ENCODE data around the gene FIZ1. TPM values are rescaled to one million over a fixed set of nuclear protein-coding genes. Genes with fewer than 3 reads are reported as not detected.
A peak's percentile ranks its signal among the peaks of the same experiment; 100 is the strongest.

Gene FIZ1
- total RNA-seq, 1 donor from 2014 or later, result 8.4 TPM

DNA sequence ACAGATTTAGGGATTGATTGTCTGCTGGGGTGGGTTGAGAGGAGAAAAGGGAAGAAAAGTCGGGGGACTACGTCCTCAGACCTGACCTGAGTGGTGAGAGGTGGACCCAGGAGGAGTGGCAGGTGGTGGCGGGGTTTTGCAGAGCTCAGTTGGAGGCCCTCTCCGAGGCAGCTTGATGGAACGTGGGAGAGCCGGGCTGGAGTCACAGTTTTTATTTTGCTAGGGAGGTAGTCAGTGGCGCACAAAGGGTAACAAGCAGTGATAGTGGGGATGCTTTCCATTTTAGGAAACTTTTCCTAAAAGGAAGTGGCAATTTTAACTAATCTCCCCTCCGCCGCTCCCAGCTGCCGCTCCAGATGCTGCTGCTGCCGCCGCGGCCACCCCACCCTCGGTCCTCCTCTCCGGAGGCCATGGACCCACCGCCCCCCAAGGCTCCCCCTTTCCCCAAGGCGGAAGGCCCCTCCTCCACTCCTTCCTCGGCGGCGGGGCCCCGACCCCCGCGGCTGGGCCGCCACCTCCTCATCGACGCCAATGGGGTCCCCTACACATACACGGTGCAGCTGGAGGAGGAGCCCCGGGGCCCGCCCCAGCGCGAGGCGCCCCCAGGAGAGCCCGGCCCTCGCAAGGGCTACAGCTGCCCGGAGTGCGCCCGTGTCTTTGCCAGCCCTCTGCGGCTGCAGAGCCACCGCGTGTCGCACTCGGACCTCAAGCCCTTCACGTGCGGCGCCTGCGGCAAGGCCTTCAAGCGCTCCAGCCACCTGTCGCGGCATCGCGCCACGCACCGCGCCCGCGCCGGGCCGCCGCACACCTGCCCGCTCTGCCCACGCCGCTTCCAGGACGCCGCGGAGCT is 43.1 kb upstream of the FIZ1 start:
- TF ChIP-seq, protein P1, sequence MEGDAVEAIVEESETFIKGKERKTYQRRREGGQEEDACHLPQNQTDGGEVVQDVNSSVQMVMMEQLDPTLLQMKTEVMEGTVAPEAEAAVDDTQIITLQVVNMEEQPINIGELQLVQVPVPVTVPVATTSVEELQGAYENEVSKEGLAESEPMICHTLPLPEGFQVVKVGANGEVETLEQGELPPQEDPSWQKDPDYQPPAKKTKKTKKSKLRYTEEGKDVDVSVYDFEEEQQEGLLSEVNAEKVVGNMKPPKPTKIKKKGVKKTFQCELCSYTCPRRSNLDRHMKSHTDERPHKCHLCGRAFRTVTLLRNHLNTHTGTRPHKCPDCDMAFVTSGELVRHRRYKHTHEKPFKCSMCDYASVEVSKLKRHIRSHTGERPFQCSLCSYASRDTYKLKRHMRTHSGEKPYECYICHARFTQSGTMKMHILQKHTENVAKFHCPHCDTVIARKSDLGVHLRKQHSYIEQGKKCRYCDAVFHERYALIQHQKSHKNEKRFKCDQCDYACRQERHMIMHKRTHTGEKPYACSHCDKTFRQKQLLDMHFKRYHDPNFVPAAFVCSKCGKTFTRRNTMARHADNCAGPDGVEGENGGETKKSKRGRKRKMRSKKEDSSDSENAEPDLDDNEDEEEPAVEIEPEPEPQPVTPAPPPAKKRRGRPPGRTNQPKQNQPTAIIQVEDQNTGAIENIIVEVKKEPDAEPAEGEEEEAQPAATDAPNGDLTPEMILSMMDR (IDR thresholded peaks at IDR 0.05; ENCODE audit: insufficient read depth, low read length, poor library complexity, severe bottlenecking), result no peak
- Histone ChIP-seq H3K36me3 (ENCODE audit: control insufficient read depth, insufficient read depth, low read length) (peaks cover 4% of the 10 kb centered on the region), H3K4me3 (ENCODE audit: low read depth, low read length) (peak overlapping the region; percentile 68), H3K27me3 (ENCODE audit: control insufficient read depth, insufficient read depth, low read length) (no peaks in the 10 kb centered on the region)
- DNase-seq (ENCODE audit: low read depth), result no peak

DNA sequence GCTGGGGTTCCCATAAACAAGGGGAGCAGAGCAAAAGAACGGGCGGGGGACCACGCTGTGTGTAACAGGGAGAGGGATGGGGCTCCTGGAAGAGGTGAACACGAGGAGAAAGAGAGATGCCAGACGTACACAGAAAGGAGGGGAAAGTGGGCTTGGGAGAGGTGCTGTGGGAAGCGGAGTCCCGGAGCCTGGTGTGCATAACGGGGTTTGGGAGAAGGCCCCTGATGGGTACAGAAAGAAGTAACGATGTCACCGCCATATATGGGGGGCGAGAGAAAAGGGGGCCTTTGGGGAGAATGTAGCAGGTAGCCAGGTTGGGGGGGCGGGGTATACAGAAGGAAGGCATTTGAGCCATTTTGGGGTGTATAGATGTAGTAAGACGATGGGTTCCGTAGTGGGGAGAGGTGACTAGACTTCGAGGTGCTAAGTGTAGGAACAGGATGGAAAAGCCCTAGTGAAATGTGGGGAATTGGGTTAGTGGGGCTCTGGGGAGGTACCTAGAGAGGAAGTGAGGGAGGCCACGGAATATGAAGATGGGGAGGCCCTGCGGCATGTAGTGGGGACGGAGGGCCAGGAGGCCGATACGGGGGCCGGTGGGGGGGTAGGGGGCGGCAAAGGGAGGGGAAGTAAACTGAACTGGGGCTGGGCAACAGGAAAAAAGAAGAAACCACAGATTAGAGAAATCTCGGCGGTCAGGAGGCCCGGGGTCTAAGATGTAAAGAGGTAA is 42.3 kb upstream of the FIZ1 start:
- no peak for DNase-seq (ENCODE audit: low read depth)
- no peaks in the 10 kb centered on the region for H3K27me3 ChIP-seq (ENCODE audit: control insufficient read depth, insufficient read depth, low read length)
- H3K36me3 ChIP-seq (ENCODE audit: control insufficient read depth, insufficient read depth, low read length), result peaks cover 4% of the 10 kb centered on the region
- peak overlapping the region; percentile 68 for H3K4me3 ChIP-seq (ENCODE audit: low read depth, low read length)
- TF ChIP-seq, protein P1 (IDR thresholded peaks at IDR 0.05; ENCODE audit: insufficient read depth, low read length, poor library complexity, severe bottlenecking), result no peak

DNA sequence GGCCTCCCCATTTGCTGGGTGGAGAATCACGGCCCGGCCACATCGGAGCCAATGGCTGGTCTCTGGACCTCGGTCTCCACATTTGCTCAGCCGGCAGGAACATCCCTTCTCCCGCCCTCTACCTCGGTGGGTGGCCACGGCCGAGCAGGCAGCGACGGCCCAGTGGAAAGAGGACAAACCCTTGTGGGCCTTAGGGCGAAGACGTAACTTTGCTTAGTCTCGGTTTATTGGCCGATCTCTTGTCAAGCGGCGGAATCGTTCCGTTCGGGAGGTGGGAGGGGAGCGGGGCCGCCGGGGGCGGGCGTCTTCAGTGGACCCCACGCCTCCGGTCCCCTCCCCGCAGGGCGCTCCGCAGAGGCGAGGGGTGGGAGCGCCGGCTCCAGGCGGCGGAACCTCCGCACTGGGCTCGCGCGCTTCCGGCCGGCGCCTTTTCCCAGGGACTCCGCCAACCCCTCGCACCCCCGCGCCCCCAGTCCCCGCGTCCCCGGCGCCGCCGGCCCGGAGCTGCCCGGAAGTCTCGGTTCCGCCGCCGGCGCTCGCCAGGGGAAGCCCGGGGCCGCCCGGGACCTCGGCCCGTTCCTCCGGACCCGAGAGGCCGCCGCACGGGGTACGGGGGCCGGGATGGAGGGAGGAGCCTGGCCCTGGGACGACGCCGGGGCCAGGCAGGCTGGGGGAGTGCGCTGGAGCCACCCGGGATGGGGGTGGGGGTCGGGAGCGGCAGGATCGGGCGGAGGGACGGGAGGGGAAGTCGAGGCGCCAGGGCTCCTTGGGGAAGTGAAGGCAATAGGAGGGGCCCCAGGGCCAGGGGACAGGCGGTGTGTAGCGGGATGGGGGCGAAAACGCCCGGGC is 41.5 kb upstream of the FIZ1 start, which contains the start of gene ZNF580:
TSS of gene ZNF580 (plus strand) at position 426 of the 849 bp plus-strand sequence. CDS start 1,507 bp downstream, outside the sequence.
- H3K27me3 ChIP-seq (ENCODE audit: control insufficient read depth, insufficient read depth, low read length), result no peaks in the 10 kb centered on the region
- peak within 1 kb of the TSS; percentile 68 for H3K4me3 ChIP-seq (ENCODE audit: low read depth, low read length)
- DNase-seq (ENCODE audit: low read depth), result no peak
- TF ChIP-seq, protein P1 (IDR thresholded peaks at IDR 0.05; ENCODE audit: insufficient read depth, low read length, poor library complexity, severe bottlenecking), result no peak
- peaks cover 4% of the 10 kb centered on the region for H3K36me3 ChIP-seq (ENCODE audit: control insufficient read depth, insufficient read depth, low read length)

DNA sequence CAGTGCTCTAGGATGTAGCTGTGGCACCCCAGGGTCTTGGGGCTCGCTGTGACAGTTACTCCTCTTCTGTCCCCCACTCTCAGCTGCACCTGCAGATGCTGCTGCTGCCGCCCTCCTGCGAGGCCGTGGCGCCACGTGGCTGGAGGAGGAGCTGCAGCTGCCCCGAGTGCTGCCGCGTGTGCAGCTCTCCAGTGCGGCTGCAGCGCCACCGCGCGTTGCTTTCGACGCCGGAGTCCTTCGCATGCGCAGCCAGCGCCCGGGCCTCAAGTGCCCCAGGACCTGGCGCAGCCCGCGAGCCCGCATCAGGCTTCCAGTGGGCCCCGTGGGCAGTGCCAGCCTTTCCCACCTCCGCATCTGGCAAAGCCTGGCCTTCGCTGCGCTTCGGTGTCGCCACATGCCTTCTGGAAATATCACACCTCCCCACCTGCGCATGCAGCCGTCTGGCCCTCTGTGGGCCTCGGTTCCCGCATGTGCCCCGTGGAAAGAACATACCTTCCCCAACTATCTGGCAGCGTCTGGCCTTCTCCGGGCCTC is 40.8 kb upstream of the FIZ1 start:
- no peak for DNase-seq (ENCODE audit: low read depth)

DNA sequence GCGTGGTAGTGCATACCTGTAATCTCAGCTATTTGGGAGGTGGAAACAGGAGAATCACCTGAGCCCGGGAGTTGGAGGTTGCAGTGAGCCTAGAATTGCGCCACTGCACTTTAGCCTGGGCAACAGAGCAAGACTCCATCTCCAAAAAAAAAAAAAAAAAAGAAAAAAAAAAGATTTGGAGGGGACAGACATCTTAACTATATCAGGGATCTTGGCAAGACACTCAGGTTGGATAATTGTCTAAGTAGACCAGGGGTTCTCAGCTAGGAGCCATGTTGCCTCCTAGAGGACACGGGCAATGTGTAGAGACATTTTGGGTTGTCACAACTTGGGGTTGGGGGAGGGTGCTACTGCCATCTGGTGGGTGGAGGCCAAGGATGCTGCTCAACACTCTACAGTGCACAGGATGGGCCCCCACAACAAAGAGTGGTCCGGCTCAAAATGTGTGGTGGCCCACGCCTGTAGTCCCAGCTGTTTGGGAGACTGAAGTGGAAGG is 39.6 kb upstream of the FIZ1 start:
- TF ChIP-seq, protein P1 (IDR thresholded peaks at IDR 0.05; ENCODE audit: insufficient read depth, low read length, poor library complexity, severe bottlenecking), result peak; percentile 55
- Histone ChIP-seq H3K36me3 (ENCODE audit: control insufficient read depth, insufficient read depth, low read length) (no peaks in the 10 kb centered on the region), H3K4me3 (ENCODE audit: low read depth, low read length) (no peak overlapping the region), H3K27me3 (ENCODE audit: control insufficient read depth, insufficient read depth, low read length) (no peaks in the 10 kb centered on the region)
- DNase-seq (ENCODE audit: low read depth), result no peak

More for the DNA sequence above, 40.8 kb upstream of the FIZ1 start:
- TF ChIP-seq, protein P1 (IDR thresholded peaks at IDR 0.05; ENCODE audit: insufficient read depth, low read length, poor library complexity, severe bottlenecking), result peak; percentile 52
- no peaks in the 10 kb centered on the region for H3K36me3 ChIP-seq (ENCODE audit: control insufficient read depth, insufficient read depth, low read length)
- no peaks in the 10 kb centered on the region for H3K27me3 ChIP-seq (ENCODE audit: control insufficient read depth, insufficient read depth, low read length)
- H3K4me3 ChIP-seq (ENCODE audit: low read depth, low read length), result peak overlapping the region; percentile 68

All from kidney epithelial cell (primary cell).